ENCODE measurements around the gene TMEM212.

TMEM212 gene

GRCh38 chr3:171846597-171846996 is 3.4 kb downstream of the TMEM212 start:
- TF ChIP-seq, protein P1, sequence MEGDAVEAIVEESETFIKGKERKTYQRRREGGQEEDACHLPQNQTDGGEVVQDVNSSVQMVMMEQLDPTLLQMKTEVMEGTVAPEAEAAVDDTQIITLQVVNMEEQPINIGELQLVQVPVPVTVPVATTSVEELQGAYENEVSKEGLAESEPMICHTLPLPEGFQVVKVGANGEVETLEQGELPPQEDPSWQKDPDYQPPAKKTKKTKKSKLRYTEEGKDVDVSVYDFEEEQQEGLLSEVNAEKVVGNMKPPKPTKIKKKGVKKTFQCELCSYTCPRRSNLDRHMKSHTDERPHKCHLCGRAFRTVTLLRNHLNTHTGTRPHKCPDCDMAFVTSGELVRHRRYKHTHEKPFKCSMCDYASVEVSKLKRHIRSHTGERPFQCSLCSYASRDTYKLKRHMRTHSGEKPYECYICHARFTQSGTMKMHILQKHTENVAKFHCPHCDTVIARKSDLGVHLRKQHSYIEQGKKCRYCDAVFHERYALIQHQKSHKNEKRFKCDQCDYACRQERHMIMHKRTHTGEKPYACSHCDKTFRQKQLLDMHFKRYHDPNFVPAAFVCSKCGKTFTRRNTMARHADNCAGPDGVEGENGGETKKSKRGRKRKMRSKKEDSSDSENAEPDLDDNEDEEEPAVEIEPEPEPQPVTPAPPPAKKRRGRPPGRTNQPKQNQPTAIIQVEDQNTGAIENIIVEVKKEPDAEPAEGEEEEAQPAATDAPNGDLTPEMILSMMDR (IDR thresholded peaks at IDR 0.05; ENCODE audit: low read length, missing control alignments), result no peak

DNA sequence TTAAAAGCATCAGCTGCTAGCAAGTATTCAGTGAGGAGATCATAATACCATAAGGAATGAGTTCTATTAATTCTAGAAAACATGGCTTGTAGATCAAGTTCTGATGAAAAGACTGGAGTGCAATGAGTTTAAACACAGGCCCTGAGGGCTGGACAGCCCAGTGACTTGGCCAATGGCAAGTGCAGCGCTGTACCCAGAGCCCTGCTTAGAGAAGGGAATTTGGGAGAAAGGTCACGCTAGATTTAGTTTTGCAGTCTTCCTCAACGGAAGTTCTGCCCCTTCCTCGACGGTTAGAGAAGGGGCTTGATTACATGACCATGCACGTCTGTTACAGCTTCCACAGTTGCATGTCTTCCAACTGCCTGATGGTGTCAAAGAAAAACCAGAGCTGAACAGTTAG is 4.0 kb downstream of the TMEM212 start:
- H3K4me3 ChIP-seq (replicated peaks; ENCODE audit: low read depth, low read length), result no peak overlapping the region
- no peak for DNase-seq (ENCODE audit: low read depth)
- TF ChIP-seq, protein P1 (IDR thresholded peaks at IDR 0.05; ENCODE audit: low read length, missing control alignments), result no peak

More at GRCh38 chr3:171846597-171846996, 3.4 kb downstream of the TMEM212 start:
- peak; percentile 47 for DNase-seq (ENCODE audit: low read depth)
- H3K4me3 ChIP-seq (replicated peaks; ENCODE audit: low read depth, low read length), result no peak overlapping the region

- TF ChIP-seq, protein P1 (IDR thresholded peaks at IDR 0.05; ENCODE audit: low read length, missing control alignments), result no peak
- H3K4me3 ChIP-seq (replicated peaks; ENCODE audit: low read depth, low read length), result no peak overlapping the region
- DNase-seq (ENCODE audit: low read depth), result no peak
These were observed 4.6 kb downstream of the TMEM212 start for GRCh38 chr3:171847595-171848259.

- DNase-seq (ENCODE audit: low read depth), result peak; percentile 61
- no peak overlapping the region for H3K4me3 ChIP-seq (replicated peaks; ENCODE audit: low read depth, low read length)
- TF ChIP-seq, protein P1 (IDR thresholded peaks at IDR 0.05; ENCODE audit: low read length, missing control alignments), result no peak
These were observed 6.6 kb downstream of the TMEM212 start for GRCh38 chr3:171849617-171850319.

GRCh38 chr3:171850320-171850959 is 7.3 kb downstream of the TMEM212 start:
- TF ChIP-seq, protein P1 (IDR thresholded peaks at IDR 0.05; ENCODE audit: low read length, missing control alignments), result no peak
- DNase-seq (ENCODE audit: low read depth), result no peak
- no peak overlapping the region for H3K4me3 ChIP-seq (replicated peaks; ENCODE audit: low read depth, low read length)

DNA sequence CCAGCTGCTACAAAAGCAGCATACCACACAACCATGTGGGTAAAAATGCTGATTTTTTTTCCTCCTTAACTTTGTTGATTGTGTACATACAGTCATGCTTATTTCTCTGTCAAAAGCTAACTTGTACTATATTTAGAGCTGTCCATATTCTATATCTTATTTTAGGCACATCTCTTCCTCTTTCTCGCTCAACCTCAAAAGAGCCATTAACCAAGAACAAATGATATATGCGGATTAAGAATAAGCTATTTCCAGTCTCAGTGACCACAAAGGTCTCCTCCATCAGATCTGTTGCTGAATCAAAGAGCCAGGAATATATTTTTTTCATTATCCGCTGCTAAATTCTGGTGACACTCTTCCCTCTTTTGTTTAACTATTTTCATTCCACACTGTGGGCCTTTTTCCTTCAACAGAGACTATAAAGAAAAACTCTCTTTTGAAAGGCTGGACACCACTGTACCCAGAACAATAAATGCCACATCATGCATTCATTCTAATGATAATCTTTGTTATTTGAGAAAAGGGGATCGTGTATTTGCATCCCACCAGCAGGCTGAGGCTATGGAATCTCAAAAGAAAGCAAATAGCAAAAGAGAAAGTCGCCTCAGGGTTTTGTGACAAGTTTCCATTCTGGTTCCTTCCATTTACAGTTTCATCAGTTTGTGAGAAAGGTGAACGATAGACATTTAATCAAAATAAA is 8.0 kb downstream of the TMEM212 start:
- H3K4me3 ChIP-seq (replicated peaks; ENCODE audit: low read depth, low read length), result no peak overlapping the region
- TF ChIP-seq, protein P1 (IDR thresholded peaks at IDR 0.05; ENCODE audit: low read length, missing control alignments), result no peak
- no peak for DNase-seq (ENCODE audit: low read depth)

Measured in fibroblast of pulmonary artery (primary cell).